GM21367 (cell line): ENCODE data around the gene TMEM130.

Experiments
- ATAC-seq: cut with Tn5 transposase; IDR thresholded peaks from one replicate; pipeline ENCODE4 v1.9.1; 2021; ENCODE audit not compliant: unreplicated experiment

The TMEM130 gene

DNA sequence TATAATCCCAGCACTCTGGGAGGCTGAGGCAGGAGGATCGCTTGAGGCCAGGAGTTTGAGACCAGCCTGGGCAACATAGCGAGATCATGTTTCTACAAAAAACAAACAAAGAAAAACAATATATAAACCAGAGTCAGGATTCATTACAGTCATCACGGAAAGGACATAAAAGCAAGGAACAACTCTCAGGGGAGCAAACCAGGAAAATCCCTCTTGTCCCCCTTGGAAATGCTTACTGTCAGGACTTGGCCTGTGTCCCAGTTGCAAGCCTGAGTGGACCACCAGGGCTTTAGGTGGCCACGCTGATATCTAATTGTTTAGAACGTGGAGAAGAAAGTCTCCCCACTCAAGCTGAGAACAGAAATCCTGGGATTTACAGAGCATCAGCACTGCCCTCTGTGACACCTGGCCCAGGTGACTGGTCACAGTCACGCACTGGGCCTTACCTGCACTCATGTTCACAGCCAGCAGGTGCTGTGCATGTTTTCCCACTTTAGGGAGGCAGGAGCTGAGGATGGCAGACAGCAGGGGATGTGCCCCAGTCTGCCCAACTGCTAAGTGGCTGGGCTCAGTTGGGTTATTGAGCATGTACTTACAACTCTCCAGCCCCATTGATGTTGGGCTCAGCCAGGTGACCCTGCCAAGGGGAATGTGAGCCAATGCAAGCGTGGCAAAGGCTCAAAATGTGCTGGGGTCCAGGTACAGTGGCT is 60.9 kb downstream of the TMEM130 start:
- ATAC-seq, result no peak

DNA sequence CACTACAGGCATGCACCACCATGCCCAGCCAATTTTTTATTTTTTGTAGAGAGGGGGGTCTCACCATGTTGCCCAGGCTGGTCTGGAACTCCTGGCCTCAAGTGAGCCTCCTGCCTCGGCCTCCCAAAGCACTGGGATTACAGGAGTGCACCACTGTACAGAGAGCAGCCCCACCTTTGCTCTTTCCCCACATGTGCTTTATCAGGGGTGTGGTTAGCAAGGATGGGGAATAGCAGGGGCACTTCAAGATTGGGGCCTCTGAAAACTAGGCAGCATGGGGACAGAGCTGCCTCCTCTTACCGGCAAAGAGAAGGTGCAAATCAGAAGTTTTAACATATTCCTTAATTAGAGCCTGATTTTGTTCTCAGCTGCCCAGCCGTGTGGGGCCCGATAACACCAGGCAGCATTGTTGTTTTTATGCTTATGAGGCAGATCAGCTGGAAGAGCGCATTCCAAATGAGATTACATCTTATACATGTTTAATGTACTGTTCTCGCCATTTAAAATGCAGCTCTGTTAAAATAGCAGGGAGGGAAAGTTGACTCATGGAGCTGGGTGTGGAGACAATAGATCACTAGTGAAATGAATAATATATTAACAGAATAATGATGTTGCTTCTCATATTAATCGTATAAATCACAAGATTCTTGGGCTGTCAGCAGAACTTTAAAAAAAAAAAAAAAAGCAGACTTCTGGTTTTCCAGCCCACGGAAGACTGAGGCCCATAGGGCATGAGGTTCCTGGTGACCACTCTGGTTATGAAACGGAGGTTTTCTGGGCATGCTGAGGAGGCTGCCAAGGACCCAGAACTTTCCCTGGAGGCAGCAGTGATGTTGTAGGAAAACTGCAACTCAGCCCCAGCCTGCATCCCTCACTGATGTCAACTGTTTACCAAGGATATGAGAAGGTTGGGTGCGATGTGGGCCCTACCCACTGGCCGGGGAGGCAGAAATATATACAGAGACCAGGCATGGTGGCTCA is 62.5 kb downstream of the TMEM130 start:
- ATAC-seq, result no peak

DNA sequence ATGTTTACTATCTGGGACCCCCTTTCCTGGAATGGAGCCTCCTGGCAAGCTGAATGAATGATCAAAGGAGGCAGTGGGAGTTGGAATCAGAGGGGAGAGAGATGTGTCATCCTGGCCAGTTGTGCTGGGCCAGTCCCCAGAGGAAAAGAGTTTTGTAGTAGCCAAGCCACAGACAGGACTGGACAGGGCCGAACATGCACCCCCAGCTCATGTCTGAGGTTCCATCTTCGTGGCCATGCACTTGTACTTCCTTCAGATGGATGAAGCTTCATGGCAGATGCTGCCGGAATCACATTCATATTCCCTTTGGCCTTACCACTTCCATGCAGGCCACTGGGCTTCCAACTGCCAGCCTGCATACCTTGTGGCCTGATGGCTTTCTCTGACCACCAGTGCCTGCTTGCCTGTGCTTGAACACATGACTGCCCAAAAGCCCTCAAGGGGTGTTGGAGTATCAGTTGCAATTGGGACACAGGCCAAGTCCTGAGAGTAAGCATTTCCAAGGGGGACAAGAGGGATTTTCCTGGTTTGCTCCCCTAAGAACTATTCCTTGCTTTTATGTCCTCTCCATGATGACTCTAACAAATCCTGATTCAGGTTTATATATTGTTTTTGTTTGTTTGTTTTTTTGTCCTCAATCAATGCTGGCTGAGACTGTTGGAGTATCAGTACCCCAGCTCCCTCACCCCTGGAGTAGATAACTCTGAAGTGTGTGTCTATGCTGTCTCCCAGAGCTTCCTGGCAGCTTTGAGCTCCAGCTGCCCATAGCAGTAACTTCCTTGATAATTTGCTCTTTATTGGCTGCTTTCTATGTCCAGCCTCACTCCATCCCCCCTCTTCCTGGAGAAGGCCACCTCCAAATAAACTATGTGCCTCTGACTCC is 63.6 kb downstream of the TMEM130 start:
- ATAC-seq, result no peak

DNA sequence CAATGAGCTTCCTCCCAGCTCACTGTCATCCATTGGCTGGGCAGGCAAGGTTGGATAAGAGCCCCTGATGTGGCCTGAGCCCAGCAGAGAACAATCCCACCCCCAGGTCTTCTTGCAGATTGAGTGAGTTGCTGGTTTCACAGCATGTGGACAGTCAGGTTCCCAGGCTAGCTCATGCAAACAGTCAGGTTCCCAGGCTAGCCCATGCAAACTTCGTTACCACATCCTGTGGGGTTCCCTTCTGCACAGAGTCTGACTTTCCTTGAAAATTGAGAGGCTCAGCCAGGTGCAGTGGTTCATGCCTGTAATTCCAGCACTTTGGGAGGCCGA is 67.1 kb downstream of the TMEM130 start:
- ATAC-seq, result peak; percentile 32

DNA sequence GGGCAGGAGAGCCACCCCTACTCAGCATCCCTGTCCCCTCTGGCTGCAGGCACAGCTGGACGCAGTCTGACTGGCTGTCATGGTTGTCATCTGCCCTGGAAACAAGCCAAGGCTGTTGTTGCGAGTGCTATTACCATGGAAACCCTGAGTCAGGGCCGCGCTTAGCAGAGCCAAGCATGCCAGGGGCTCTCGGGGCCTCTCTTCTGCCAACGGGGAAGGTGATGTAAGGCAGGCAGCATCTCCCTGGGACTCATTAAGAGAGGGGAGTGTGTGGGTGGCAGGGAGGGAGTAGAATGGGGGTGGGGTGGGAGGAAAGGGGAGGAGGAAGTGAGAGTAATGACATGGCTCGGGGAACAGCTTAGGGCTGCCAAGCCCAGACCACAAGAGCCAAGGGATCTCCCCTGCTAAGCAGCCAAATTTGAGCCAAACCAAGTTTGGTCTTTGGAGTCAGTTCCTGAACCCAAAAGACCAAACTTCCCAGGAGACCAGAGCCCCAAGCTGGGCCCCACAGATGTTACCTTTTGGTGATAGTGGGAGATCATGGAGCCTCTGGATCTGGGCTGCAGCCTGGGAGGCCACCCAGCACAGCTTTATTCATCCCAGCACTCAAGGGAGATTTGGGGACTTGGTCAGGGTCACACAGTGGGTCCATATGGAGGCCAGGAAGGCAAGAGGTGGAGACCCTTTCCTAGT is 67.6 kb downstream of the TMEM130 start:
- peak; percentile 82 for ATAC-seq

DNA sequence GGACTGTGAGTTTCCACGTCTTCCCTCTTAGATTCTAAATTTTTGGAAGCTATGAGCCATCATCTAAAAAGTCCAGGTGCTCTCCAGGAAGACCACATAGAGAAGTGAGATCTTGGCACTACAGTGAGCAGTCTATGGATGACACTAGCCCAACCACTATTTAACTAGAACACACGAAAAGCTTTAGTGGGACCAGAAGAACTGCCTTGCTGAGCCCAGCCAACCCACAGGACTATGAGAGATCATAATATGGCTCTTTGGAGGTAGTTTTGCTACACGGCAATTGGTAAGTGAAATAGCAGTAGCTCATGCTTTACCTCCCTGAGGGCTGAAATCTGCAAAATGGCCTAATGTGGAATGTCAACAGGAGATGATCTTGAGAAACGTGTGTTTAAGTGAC is 68.8 kb downstream of the TMEM130 start:
- ATAC-seq, result no peak

DNA sequence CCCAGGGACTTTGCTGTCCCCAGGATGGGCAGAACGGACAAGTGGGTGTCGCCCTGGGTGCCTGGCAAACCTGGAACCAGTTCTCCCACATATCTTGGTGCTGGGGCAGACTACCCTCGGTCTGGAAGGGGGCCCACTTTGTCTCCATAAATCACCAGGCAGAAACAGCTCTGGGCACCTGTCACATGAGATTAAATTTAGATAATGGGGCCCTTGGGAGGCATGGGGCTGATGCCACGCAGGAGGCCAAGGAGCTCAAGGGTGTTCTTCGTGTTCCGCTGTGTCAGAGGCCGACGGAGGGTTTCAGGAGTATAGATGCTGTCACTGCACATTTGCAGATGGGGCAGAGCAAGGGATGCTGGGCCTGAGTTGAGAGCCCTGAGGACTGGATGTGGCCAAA is 72.7 kb downstream of the TMEM130 start:
- ATAC-seq, result no peak
